Stimulated activated CD4-positive, alpha-beta T cell treated with anti-CD3 and anti-CD28 coated beads, Interleukin-1b, Interleukin-23, amount 100 ng/mL, for 1 hour (primary cell): ENCODE measurements around the gene BDKRB1.
"Not testable (repeated sequence)": the region's sequence is repeated elsewhere in the genome, so short reads cannot be mapped to it uniquely, and the experiment has no call there.

Source experiments
- DNase-seq, 2 donors: peaks; one replicate each; pipeline ENCODE4 v3.0.0-alpha.2; 2020; ENCODE audit warnings: low read depth in 2 of 2

Gene BDKRB1

DNA sequence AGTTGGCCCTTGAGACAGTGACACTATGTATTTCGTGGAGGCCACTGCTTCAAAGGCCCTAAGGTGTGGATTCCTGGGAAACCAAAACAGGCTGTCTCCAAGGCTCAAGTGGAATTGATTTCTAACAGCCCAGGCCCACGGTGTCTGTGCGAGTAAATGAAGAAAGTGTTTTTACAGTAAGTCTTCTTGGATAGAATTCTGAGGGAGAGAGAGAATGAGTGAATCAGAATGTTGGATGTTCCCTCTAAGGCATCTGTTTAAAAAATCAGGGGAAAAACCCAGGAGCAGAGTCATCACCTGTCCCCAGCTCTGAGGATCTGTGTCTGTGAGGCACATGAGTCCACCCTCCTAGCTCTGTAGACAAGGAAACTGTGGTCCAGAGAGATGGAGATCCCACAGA, 22.3 kb upstream of the BDKRB1 start:
- no peak for DNase-seq

DNA sequence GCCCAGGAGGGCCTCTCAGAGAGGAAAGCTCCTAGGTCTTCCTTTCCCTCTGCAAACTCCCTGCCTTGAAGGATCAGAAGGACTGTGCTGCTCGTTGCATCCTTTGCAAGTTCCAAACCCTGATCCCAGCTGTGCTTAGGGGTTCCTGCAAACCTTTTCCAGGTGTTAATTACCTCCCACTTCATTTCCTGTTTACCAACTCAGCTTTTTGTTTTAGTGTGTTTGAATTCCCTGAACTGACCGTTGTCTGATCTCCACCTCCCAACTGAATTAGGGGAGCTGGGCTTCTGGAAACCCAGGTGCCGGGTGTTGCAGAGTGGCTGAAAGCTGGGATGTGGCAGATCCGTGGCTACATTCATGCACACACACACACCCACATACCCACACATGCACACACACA, 20.6 kb upstream of the BDKRB1 start:
- DNase-seq = no peak

DNA sequence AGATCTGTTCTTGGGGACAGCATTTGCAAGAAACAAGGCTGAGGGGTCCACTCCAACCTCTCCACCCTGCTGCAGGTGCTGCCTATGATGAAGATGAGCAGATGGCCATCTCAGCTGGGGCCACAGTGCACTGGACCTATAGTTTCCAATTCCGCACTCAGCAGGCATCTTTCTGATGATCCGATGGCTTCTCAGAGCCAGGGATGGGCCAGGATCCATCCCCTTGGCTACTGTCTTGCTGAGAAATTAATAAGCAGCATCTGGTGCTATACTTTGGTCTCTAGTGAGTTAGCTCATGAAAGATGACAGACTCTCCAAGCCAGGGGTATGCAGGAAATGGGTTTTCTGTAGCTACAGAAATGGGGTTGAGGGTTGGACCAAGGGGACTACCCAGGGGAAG, 18.4 kb upstream of the BDKRB1 start:
- no peak for DNase-seq

DNA sequence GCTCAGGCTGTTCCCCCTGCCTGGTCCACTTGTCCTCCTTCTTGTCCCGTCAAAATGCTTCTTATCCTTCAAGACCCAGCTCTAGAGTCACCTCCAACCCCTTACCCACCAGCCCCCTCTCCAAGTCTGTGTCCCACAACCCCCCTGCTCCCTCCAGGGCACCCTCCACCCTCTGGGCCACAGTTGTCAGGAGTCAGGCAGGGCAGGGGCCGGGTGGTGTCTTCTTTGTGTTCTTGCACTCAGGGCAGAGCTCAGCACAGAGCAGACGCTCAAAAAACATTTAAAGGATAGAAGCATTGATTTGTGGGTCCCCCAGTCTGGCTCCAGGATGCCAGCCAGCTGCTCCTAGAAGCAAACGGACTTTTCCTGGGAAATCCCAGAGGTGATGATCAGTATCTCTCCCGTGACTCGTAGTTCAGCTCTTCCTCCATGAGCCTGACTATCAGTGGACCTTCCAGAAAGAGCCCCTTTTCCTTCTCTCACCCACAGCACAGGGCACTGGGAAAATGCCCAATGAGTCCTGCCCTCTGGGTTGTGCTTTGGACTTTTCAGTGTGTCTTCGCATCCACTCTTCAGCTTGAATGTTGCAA, 17.2 kb upstream of the BDKRB1 start:
- DNase-seq = no peak

DNA sequence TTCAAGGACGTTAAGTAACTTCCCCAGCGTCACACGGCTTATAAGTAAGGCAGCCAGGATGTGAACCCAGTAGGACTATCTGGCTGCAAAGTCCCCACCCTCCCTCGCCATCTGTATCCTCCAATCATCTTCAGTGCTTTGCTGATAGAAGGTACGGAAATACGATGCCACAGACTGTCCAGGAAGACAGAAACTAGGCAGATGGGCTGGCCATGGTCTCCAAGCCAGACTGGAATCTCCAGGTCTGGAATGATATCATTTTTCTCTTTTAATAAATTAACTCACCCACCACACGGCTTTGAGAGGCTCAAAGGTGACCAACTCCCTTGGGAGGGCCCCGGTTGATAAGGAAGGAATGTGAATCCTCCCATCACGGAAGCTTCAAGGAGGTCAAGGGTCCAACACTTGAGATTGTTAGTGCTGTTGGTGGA, 16.3 kb upstream of the BDKRB1 start:
- DNase-seq = no peak

DNA sequence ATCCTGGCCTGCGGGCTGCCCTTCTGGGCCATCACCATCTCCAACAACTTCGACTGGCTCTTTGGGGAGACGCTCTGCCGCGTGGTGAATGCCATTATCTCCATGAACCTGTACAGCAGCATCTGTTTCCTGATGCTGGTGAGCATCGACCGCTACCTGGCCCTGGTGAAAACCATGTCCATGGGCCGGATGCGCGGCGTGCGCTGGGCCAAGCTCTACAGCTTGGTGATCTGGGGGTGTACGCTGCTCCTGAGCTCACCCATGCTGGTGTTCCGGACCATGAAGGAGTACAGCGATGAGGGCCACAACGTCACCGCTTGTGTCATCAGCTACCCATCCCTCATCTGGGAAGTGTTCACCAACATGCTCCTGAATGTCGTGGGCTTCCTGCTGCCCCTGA, 15.4 kb upstream of the BDKRB1 start:
- no peak for DNase-seq

DNA sequence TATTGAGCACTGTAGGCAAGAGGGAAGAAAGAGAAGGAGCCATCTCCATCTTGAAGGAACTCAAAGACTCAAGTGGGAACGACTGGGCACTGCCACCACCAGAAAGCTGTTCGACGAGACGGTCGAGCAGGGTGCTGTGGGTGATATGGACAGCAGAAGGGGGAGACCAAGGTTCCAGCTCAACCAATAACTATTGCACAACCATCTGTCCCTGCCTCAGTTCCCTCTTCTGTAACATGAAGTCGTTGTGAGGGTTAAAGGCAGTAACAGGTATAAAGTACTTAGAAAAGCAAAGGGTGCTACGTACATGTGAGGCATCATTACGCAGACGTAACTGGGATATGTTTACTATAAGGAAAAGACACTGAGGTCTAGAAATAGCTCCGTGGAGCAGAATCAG, 13.9 kb upstream of the BDKRB1 start:
- DNase-seq = no peak

DNA sequence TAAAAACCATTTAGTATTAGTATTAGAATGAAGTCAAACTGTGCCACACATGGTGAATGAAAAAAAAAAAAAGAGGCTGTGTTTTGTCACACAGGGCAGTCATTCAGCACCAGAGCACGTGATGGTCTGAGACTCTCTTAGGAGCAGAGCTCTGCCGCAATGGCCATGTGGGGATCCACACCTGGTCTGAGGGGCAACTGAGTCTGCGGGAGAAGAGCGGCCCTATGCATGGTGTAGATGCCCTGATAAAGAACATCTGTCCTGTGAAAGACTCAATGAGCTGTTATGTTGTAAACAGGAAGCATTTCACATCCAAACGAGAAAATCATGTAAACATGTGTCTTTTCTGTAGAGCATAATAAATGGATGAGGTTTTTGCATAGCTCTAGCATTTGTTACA, 12.2 kb upstream of the BDKRB1 start:
- no peak for DNase-seq

DNA sequence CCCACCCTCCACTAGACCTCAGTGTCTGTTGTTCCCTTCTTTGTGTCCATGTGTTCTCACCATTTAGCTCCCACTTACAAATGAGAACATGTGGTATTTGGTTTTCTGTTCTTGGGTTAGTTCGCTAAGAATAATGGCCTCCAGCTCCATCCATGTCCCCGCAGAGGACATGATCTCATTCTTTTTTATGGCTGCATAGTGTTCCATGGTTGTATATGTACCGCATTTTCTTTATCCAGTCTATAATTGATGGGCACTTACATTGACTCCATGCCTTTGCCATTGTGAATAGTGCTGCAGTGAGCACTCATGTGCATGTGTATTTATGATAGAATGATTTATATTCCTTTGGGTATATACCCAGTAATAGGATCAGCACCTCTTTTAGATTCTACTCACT, 10.9 kb upstream of the BDKRB1 start:
- not testable (repeated sequence) for DNase-seq

DNA sequence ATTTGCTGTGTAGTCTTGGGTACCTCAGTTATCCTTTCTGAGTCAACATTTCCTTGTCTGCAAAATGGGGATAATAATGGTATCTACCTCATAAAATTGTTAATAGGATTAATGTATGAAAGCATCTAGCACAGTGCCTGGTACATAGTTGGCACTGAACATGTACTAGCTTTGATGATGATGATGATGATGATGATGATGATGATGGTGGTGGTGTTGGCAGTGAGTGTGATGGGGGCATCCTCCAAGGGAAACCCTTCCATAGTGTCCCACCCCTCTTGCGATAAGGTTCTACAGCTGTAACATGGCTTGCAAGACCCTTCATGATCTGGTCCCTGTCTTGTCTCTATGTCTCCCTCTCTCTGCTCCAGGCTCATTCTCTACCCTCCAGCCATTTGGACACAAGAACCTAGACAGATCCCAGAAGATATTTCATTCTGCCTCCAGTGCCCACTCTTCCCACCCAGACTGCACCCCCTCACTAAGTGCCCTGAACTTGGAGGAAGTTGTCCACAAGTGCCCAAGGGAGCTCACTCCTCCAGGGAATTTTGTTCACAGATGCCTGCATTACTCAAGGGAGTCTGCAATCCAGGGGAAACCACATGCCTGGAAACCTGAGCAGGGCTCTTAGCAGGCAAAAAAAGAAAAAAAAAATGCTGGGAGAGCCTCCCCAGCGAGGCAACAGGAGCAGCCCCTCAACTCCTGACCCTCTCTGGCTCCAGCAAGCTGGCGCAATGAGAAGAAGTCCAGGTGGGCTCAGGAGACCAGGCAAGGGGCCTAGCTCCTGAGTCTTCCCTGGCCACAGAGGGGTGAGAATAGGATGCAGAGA, 10.1 kb upstream of the BDKRB1 start:
- no peak for DNase-seq

DNA sequence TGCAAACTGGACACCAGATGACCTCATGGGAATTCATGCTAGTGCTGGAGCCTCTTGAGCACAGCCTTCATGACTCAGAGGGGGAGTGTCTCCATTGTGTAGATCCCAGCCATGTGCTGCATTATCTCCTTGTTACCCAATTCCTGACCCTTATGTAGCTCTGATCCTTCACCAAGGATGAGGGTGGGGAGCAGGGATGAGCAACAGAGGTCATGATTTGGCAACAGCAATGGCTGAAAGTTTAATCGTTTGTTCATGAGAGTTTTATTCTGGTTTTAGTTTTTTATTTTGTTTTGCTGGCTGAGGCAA, 9.5 kb upstream of the BDKRB1 start:
- DNase-seq = no peak

DNA sequence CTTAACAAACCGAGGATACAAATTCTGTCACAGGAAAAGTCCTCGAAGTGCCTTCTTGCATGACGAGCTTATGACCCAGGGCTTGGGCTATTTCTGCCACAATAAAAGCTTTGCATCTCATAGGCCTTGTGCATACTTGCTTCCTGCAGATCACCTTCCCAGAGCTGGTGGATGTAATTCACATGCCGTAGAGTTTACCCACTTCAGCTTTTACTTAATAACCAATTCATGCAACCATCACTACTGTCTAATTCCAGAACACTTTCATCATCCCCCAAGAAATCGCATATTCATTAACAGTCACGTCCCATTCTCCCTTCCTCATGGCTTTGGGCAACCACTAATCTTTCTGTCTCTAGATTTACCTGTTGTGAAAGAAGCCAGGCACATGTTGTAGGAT, 9.0 kb upstream of the BDKRB1 start:
- DNase-seq = no peak

DNA sequence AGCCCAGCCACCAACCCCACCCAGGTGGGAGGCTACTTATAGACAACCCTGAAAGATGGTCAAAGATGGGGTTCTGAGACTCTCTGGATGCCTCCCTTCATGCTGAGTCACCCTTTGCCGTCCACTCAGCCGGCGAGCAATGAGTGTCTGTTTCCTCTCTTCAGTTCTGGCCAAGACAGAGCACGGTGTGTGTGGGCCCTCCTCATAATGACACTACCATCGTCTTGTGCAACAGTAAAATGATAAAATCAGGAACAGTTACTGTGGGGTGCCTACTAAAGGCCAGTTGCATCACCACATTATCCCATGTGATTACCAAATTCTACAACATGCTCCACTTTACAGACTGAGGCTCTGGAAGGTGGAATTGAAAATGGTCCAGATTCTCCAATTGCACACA, 7.0 kb upstream of the BDKRB1 start:
- DNase-seq = no peak

DNA sequence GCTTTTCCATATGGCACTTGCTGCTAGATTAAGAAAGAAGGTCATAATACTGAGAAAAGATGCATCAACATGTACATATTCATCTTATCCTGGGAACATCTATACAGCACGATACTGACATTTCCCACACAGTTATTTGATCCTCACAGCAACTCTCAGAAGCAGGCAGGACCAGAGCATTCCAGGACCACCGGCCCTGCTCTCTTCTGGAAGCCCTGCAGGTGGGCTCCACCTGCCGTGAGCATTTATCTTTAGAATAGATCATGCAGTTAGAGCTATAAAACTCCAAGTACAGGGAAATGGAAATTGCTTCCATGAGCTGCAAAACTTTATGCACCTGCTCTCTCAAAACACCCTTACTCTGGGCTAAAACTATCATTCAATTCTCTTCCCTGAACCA, 5.5 kb upstream of the BDKRB1 start:
- DNase-seq = no peak

DNA sequence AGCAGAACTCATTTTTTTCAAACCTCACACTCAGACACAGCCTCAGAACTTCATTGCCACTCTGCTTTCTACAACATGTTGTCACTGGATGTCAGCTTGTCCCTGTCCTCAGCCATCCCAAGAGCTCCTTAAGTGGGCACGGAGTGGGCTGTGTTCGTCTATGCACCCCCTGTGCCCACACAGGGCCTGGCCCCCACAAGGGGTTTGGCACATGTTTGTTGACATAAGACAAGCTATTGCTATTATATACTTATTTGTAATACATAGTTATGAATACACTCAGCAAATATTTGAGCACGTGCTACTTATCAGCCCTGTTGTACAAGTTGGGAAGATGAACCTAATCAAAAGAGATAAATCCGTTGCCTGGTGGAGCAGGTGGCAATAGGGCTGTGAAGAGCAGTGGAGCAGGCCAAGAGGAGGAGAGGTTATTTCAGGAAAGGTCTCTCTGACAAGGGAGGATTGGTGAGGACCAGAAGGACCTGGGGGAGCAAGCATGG, 4.3 kb upstream of the BDKRB1 start:
- no peak for DNase-seq

DNA sequence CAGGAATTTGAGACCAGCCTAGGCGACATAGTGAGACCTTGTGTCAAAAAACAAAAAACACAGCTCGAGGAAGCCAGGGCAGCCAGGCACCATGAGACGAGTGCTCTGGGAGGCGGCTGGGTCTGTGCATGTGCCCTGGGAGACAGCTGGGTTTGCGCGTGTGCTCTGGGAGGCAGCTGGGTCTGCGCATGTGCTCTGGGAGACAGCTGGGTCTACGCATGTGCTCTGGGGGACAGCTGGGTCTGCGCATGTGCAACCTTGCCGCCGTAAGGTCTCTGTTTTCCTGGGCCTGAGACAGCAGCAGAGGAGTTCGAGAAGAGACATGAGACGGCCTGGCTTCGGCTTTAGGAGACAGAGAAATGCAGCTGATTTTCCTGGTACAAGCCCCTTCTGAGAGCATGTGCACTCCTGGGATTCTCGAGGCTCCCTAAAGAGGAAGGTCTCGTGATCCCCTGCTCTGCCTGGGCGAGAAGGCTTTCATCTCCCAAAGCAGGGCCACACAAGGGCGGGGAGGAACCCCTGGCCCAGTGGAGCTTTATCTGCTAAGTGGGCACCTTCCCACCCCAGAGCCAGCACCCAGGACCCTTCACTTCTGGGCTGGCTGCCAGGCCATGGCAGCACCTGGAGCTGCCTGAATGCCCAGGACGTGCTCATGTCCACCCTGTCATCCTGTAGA, 3.5 kb upstream of the BDKRB1 start:
- DNase-seq = no peak

DNA sequence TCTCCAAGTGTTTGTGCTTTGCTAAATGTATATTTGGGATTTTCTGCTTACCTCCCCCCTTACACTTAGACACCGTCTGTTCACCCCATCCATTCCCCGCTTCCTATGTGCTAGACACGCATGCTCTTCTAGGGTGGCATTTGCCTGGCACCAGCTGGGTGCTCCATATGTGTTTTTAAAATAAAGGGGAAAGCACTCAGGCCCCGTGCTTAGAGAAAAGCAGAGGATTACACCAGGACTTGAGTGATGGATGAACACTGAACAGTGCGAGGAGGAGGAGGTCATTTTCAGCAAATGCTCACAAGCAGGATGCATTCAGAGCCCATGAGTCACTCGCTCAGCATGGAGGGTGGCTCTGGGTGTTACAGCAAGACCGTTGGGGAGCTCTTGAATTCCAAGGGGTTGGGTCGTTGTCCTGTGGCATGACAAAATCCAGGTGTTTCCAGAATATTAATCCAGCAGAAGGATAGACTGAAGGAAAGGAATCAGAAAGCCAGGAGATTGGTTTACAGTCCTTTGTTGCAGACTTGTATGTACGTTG, 2.9 kb upstream of the BDKRB1 start:
- DNase-seq = no peak

DNA sequence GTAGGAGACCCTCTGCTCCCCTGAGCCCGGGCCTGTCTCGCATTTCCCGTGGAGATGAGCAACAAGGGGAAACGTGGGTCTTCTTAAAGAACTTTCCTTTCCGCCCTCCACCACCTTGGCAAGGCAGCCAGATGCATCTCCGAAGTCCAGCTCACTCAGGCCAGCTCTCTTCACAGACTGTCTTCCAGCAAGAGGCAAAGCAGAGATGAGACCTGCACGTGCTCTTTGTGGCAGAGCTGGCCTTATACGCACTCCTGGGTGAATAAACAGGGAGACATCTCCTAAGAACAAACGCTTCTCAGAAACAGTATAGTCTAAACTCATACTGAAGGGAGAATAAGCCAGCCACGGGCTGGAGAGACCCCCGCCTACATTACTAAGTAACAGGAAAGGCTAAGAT, 1.3 kb upstream of the BDKRB1 start:
- DNase-seq = no peak

DNA sequence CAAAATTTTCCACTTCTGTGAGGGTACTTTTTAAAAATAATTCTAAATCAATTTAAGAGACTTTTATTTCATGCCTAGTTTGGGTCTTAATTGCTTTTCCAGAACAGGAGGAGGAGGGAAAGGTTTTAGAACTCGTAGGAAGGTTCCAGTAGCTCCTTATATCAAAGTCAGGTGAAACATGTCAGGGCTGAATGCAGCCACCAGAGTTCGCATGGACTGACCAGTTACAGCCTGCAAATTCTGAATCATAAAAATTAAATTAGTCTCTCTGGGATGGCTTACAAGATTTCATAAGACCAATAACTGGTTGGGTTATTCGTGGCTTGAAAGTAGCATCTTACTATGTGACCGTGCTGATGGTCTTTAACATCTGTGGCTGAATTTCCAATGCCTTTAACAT, 397 bp downstream of the BDKRB1 start:
- DNase-seq = no peak

DNA sequence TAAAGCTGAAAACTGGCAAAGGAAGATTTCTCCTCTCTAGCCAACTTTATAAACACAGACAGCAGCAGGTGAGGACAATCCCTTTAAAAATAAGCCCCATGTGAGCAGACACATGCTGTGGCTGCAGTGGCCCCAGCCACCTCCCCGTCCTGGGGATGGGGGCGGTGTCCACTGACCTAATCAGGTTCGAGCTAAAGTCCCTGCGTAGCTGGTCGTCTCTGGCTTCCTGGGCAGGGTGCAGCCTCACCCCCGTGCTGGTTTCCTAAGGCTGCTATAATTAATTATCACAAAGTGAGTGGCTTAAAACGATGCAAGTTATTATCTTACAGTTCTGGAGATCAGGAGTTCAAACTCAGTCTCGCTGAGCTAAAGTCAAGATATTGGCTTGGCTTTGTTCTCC, 1.0 kb downstream of the BDKRB1 start:
- no peak for DNase-seq

DNA sequence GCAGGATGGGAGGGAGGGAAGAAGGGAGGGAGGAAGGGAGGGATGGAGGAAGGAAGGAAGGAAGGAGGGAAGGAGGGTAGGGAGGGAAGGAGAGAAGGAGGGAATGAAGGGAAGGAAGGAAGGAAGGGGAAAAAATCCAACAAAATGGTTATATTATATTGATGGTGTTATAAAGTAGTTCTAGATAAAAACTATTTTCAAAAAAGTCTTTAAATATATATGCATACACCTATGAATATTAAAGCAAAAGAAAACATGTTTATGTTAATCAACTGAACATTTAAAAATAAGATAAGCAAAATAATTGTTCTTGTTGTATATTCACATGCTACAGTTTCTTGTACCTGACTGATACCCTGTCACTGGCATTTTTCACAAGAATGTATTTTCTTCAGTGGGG, 1.9 kb downstream of the BDKRB1 start:
- DNase-seq = no peak

DNA sequence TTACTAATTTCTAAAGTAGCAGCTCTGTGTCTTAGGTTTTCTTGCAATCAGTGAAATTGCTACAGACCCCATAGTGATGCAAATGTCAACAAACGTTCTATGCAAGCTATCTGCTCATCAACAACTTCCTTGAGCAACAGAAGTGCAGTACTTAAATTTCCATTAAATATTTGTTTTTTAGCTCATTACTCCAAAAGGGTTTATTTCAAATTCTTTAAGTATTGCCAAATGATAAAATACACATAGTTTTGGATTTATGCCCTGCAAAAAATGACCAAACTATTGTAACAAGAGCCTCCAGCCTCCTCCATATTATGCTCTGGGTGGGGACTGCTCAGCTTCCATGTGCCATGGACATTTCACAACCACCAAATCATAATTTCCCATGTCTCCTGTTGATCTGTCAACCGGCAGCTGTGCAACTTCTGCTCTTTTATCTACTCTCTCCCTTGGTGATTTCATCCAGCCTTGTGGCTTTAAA, 4.4 kb downstream of the BDKRB1 start:
- DNase-seq = no peak

DNA sequence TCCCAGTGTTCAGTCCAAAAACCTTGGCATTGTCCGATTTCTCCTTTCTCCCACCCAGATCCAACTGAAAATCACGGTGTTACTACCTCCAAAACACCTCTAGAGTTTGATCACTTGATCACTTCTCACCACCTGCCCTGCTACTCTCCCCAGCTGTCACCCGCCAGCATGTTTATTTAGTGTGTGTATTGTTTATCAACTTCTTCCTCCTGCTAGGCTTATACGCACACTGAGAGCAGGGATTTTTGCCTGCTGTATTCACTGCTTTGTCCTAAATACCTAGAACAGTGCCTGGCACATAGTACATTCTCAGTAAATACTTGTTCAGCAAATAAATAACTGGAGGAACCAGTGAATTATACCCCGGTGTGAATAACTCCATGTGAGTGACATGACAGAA, 5.0 kb downstream of the BDKRB1 start:
- DNase-seq = no peak
